Measurements from ENCODE around the gene CACNA1I.

The CACNA1I gene

GRCh38 chr22:39654131-39654926, 83.8 kb downstream of the CACNA1I start:
- no peak for DNase-seq

- no peak for DNase-seq
These were observed 84.5 kb downstream of the CACNA1I start for GRCh38 chr22:39655004-39655579.

GRCh38 chr22:39655831-39656230, 85.3 kb downstream of the CACNA1I start:
- DNase-seq = no peak

GRCh38 chr22:39656495-39657490, 86.2 kb downstream of the CACNA1I start:
- DNase-seq = no peak

GRCh38 chr22:39658367-39658766, 87.8 kb downstream of the CACNA1I start:
- DNase-seq = no peak

- DNase-seq = no peak
These were observed 88.4 kb downstream of the CACNA1I start for GRCh38 chr22:39658806-39659463.

GRCh38 chr22:39661501-39661841, 90.9 kb downstream of the CACNA1I start:
- no peak for DNase-seq

- peak; percentile 71 for DNase-seq
These were observed 91.5 kb downstream of the CACNA1I start for GRCh38 chr22:39661842-39662685.

GRCh38 chr22:39662686-39663052, 92.1 kb downstream of the CACNA1I start:
- no peak for DNase-seq

GRCh38 chr22:39663751-39664150, 93.2 kb downstream of the CACNA1I start:
- no peak for DNase-seq

GRCh38 chr22:39664485-39665200, 94.1 kb downstream of the CACNA1I start:
- DNase-seq = no peak

GRCh38 chr22:39665229-39665628, 94.7 kb downstream of the CACNA1I start:
- DNase-seq = no peak

- DNase-seq = no peak
These were observed 95.3 kb downstream of the CACNA1I start for GRCh38 chr22:39665661-39666431.

- no peak for DNase-seq
These were observed 95.9 kb downstream of the CACNA1I start for GRCh38 chr22:39666495-39666894.

GRCh38 chr22:39666926-39667325, 96.4 kb downstream of the CACNA1I start:
- no peak for DNase-seq

GRCh38 chr22:39669432-39669831, 98.9 kb downstream of the CACNA1I start:
- DNase-seq = no peak

- no peak for DNase-seq
These were observed 101.4 kb downstream of the CACNA1I start for GRCh38 chr22:39671936-39672335.

GRCh38 chr22:39674536-39674935, 104.0 kb downstream of the CACNA1I start:
- DNase-seq = no peak

GRCh38 chr22:39675947-39676346, 105.4 kb downstream of the CACNA1I start:
- no peak for DNase-seq

- DNase-seq = no peak
These were observed 107.4 kb downstream of the CACNA1I start for GRCh38 chr22:39677967-39678366.
